Endothelial cell of coronary artery (primary cell): ENCODE results near the gene LCK. TPM values are rescaled to one million over a fixed set of nuclear protein-coding genes. Genes with fewer than 3 reads are reported as not detected.

Experiments
- total RNA-seq: library from RNA; depleted of rRNA; stranded (reverse); fragments of >200 nt; gene quantifications from 2 replicates; pipeline ENCODE4 v1.2.3, GENCODE V29; 2014

LCK gene
- 0.09 TPM in 1 of 2 replicates, not detected in the other for total RNA-seq

GRCh38 chr1:32250893-32251716, at the start of gene LCK:
LCK (plus strand) TSS chr1:32251265; CDS start chr1:32274330, 23,065 bp downstream.

GRCh38 chr1:32205401-32206370, 45.4 kb upstream of the LCK start, which contains the start of gene IQCC:
IQCC (plus strand) TSS chr1:32205671; CDS start chr1:32205682, 11 bp downstream.

GRCh38 chr1:32208891-32209328, 42.2 kb upstream of the LCK start, which contains the start of gene DCDC2B:
DCDC2B (plus strand) TSS chr1:32209089; CDS start chr1:32209094, 5 bp downstream.

GRCh38 chr1:32221980-32222755, 28.9 kb upstream of the LCK start, which contains the start of the genes EIF3I and TMEM234:
EIF3I (plus strand) TSS chr1:32222407; CDS start chr1:32222442, 35 bp downstream.
TMEM234 (minus strand) TSS chr1:32222353; CDS start chr1:32222322, 31 bp downstream.

GRCh38 chr1:32246888-32247273, 4.2 kb upstream of the LCK start, which contains the start of gene FAM167B:
FAM167B (plus strand) TSS chr1:32247222; CDS start chr1:32247422, 200 bp downstream.

GRCh38 chr1:32291708-32292538, 40.9 kb downstream of the LCK start, which contains the start of gene HDAC1:
HDAC1 (plus strand) TSS chr1:32292083; CDS start chr1:32292170, 87 bp downstream.

Other genes with a start within 250 kb of the LCK start
- 53.1 and 68.0 TPM in 2 replicates for gene KHDRBS1, start 237.4 kb upstream of the LCK start, total RNA-seq
- 10.6 and 11.8 TPM in 2 replicates for gene TMEM39B, start 178.3 kb upstream of the LCK start, total RNA-seq
- 28.3 and 32.8 TPM in 2 replicates for gene KPNA6, start 143.2 kb upstream of the LCK start, total RNA-seq
- gene TXLNA, start 71.6 kb upstream of the LCK start, total RNA-seq = 69.9 and 73.1 TPM in 2 replicates
- gene CCDC28B, start 50.7 kb upstream of the LCK start, total RNA-seq = 18.3 and 20.1 TPM in 2 replicates
- gene IQCC, start 45.6 kb upstream of the LCK start, total RNA-seq = 1.3 and 1.4 TPM in 2 replicates
- gene DCDC2B, start 42.2 kb upstream of the LCK start, total RNA-seq = not detected in 2 replicates
- gene TMEM234, start 28.9 kb upstream of the LCK start, total RNA-seq = 12.7 and 16.3 TPM in 2 replicates
- 313 and 378 TPM in 2 replicates for gene EIF3I, start 28.9 kb upstream of the LCK start, total RNA-seq
- 1.7 and 9.8 TPM in 2 replicates for gene FAM167B, start 4.0 kb upstream of the LCK start, total RNA-seq
- gene HDAC1, start 40.8 kb downstream of the LCK start, total RNA-seq = 118 and 146 TPM in 2 replicates
- 76.6 and 108 TPM in 2 replicates for gene MARCKSL1, start 85.0 kb downstream of the LCK start, total RNA-seq
- 0.81 and 1.6 TPM in 2 replicates for gene FAM229A, start 111.2 kb downstream of the LCK start, total RNA-seq
- gene TSSK3, start 111.3 kb downstream of the LCK start, total RNA-seq = 0.18 and 0.19 TPM in 2 replicates
- gene BSDC1, start 143.2 kb downstream of the LCK start, total RNA-seq = 41.4 and 55.3 TPM in 2 replicates
- gene ZBTB8B, start 213.8 kb downstream of the LCK start, total RNA-seq = under 0.01 TPM in 2 replicates